ENCODE measurements around the gene TLCD5.

DNA sequence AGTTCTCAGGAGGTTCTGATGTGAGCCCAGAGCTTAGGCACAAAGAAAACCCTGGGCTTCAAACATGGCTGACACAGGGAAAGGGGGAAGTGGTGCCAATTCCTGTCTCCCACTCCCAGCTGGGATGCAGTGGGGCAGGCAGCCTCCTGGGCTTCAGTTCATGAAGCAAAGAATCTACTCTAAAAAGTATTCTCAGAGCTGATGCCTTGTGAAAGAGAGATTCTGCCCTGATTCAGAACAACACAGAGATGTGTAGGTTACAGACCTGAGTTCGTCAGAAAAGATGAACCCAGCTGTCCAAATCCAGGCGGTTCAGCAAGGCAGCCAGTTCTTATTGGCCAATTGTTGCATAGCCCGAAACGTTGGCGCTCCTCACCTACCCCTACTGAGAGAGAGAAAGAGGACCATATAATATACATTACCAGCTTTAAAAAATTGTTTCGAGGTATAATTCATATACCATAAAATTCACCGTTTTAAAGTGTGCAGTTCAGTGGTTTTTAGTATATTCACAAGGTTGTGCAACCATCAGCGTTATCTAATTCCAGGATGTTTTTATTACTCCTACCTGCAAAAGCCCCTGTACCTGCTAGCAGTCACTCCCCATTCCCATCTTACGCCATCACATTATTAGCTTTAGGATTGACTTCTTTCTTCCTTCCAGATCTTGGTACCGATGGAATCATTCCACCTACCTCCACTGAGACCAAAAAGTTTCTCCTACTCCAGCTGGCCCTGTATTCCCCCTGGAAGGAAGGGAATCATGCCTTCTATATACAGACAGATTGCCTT is 7.2 kb upstream of the TLCD5 start:
- TF ChIP-seq ATF1 (CRISPR knock-in tag; IDR thresholded peaks at IDR 0.05) (no peak), CTCF (IDR thresholded peaks at IDR 0.05) (no peak), SP1 (CRISPR knock-in tag; conservative IDR thresholded peaks at IDR 0.05) (no peak), ATF3 (CRISPR knock-in tag; conservative IDR thresholded peaks at IDR 0.05) (no peak), CREB1 (CRISPR knock-in tag; IDR thresholded peaks at IDR 0.05) (no peak), MXD4 (CRISPR knock-in tag; IDR thresholded peaks at IDR 0.05; ENCODE audit: borderline replicate concordance) (no peak), ZNF263 (CRISPR knock-in tag; IDR thresholded peaks at IDR 0.05; ENCODE audit: low read depth) (no peak)
- TF ChIP-seq, protein P1, sequence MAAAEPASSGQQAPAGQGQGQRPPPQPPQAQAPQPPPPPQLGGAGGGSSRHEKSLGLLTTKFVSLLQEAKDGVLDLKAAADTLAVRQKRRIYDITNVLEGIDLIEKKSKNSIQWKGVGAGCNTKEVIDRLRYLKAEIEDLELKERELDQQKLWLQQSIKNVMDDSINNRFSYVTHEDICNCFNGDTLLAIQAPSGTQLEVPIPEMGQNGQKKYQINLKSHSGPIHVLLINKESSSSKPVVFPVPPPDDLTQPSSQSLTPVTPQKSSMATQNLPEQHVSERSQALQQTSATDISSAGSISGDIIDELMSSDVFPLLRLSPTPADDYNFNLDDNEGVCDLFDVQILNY (CRISPR knock-in tag; IDR thresholded peaks at IDR 0.05): no peak

Data from WTC11 (cell line).